Measurements from ENCODE around the gene GAS7. TPM values are rescaled to one million over a fixed set of nuclear protein-coding genes. Genes with fewer than 3 reads are reported as not detected.
"Not testable (repeated sequence)": the region's sequence is repeated elsewhere in the genome, so short reads cannot be mapped to it uniquely, and the experiment has no call there.

The GAS7 gene
- total and polyA plus RNA-seq, 3 experiments from 2014 or later: 1.9 to 4.4 (median 3.3) TPM

DNA sequence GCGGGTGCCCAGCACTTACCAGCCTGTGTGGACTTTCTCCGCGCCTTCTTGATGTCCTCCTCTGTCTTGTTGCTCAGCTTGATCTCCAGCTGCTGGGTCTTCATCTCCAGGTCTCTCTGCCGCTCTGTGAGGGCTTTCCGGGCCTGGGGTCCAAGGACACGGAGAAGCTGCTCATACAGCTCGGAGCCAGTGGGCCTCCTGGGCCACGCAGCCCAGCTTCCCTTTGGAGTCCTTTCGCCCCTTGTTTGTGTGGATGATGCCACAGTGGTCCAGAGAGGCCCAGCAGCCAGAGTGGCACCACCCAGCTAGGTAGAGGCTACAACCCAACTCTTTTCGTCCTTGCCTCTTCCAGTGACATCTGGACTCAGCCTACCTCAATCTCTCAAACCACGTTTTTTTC lies 272.9 kb downstream of the GAS7 start:
- POLR2A ChIA-PET: no interaction called here
- CTCF ChIA-PET: interaction anchor here (1.3 to 2.5 kb wide), 6 partner anchors 9 to 692 kb away, joined by 4 to 14 read pairs (median 6); no protein-coding TSS in a partner anchor
- Mint-ChIP-seq H3K27me3 (no peaks in the 10 kb centered on the region), H3K36me3 (peaks cover 0 to 4% (median 2%) of the 10 kb centered on the region in 3 donors), H3K4me1 (peaks cover 2 to 6% (median 4%) of the 10 kb centered on the region in 3 donors), H3K27ac (no peak overlapping the region), H3K9me3 (no peaks in the 10 kb centered on the region), H3K4me3 (no peak overlapping the region)
- Histone ChIP-seq H3K27ac (ENCODE audit: low read depth, low read length) (no peak overlapping the region), H3K4me1 (ENCODE audit: insufficient read depth, low read length) (no peaks in the 10 kb centered on the region), H3K4me3 (ENCODE audit: low read length) (no peak overlapping the region), H3K9me3 (ENCODE audit: low read length) (no peaks in the 10 kb centered on the region), H3K27me3 (ENCODE audit: insufficient read depth, low read length, poor library complexity, severe bottlenecking) (no peaks in the 10 kb centered on the region), H3K36me3 (ENCODE audit: insufficient read depth, low read length) (no peaks in the 10 kb centered on the region)
- no peak for DNase-seq

DNA sequence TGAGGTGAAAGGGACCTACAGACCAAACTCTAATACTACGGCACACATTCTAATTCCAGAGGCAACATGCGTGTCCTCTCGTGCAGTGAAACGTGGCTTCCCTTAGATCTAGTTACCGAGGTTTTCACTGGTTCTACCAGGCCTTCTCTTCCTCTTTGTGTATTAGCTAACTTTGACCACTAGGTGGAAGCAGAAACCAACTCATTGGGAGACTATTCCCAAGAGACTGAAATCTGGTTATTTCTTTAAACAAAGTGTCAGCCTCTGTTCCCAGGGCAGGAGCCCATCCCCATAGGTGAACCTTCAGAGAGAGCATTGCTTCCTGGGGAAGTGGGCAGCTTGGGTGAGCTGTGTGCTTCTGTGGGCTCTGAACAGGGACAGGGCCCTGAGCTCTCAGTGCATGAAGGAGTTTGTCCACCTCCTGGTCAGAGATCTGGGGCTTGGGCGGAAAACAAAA lies 273.6 kb downstream of the GAS7 start:
- H3K4me3 Mint-ChIP-seq: no peak overlapping the region
- no peaks in the 10 kb centered on the region for H3K27me3 Mint-ChIP-seq
- DNase-seq: peak in 2 of 5 donors; percentile 36 to 39
- Histone ChIP-seq H3K9me3 (ENCODE audit: low read length) (no peaks in the 10 kb centered on the region), H3K27me3 (ENCODE audit: insufficient read depth, low read length, poor library complexity, severe bottlenecking) (no peaks in the 10 kb centered on the region), H3K4me3 (ENCODE audit: low read length) (no peak overlapping the region), H3K4me1 (ENCODE audit: insufficient read depth, low read length) (no peaks in the 10 kb centered on the region), H3K27ac (ENCODE audit: low read depth, low read length) (no peak overlapping the region), H3K36me3 (ENCODE audit: insufficient read depth, low read length) (no peaks in the 10 kb centered on the region)
- no peaks in the 10 kb centered on the region for H3K9me3 Mint-ChIP-seq
- ChIA-PET POLR2A (no interaction called here), CTCF (interaction anchor here (0.6 to 2.5 kb wide), 7 partner anchors 10 to 692 kb away, joined by 3 to 14 read pairs (median 4); no protein-coding TSS in a partner anchor)
- H3K36me3 Mint-ChIP-seq: peaks cover 0 to 4% (median 4%) of the 10 kb centered on the region in 3 donors
- peaks cover 2 to 6% (median 4%) of the 10 kb centered on the region in 3 donors for H3K4me1 Mint-ChIP-seq
- peak overlapping the region in 1 of 8 donors; percentile 27 for H3K27ac Mint-ChIP-seq

DNA sequence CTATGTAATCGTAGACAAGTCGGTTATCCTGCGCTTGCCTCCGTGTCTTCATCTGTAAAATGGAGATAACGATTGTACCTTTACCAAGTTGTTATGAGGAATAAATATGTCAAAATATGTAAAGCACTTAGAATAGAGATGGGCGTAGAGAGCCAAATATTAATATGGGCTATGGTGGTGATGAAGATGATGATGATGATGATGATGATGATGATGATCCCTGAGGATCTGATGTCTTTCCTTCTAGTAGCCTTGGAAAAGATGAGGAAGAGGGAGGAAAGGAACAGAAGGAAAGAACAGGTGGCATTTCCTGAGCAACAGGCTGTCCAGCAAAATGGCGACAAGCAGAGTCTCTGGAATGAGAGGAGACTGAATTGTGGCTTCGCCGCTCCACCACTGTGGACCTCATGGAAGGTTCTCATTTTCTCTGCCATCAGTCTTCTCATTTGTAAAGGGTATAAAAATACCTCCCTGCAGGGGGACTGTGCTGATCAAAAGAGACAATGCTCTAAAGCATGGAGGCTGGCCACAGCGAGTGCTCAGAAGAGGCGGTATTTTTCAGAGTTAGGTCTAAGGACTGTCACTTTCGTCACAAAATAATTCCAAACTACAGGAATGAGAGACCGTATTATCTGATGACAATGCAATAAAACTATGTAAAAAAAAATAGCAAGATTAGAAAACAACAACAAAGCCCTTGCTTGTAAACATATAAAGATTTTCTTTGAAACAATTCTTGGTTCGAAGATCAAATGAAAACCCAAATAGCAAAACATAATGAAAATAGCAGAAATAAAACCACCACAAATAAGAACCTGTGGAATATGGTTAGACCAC lies 276.2 kb downstream of the GAS7 start:
- Histone ChIP-seq H3K4me1 (ENCODE audit: insufficient read depth, low read length) (no peaks in the 10 kb centered on the region), H3K27me3 (ENCODE audit: insufficient read depth, low read length, poor library complexity, severe bottlenecking) (no peaks in the 10 kb centered on the region), H3K27ac (ENCODE audit: low read depth, low read length) (no peak overlapping the region), H3K9me3 (ENCODE audit: low read length) (no peaks in the 10 kb centered on the region), H3K4me3 (ENCODE audit: low read length) (no peak overlapping the region), H3K36me3 (ENCODE audit: insufficient read depth, low read length) (no peaks in the 10 kb centered on the region)
- POLR2A ChIA-PET: no interaction called here
- no peaks in the 10 kb centered on the region for H3K9me3 Mint-ChIP-seq
- CTCF ChIA-PET: no interaction called here
- peak overlapping the region in 1 of 8 donors; percentile 66 for H3K27ac Mint-ChIP-seq
- no peak overlapping the region for H3K4me3 Mint-ChIP-seq
- peaks cover under 1 to 4% (median 4%) of the 10 kb centered on the region in 3 donors for H3K36me3 Mint-ChIP-seq
- no peaks in the 10 kb centered on the region for H3K27me3 Mint-ChIP-seq
- no peak for DNase-seq
- H3K4me1 Mint-ChIP-seq: peaks cover 2 to 6% (median 4%) of the 10 kb centered on the region in 3 donors

DNA sequence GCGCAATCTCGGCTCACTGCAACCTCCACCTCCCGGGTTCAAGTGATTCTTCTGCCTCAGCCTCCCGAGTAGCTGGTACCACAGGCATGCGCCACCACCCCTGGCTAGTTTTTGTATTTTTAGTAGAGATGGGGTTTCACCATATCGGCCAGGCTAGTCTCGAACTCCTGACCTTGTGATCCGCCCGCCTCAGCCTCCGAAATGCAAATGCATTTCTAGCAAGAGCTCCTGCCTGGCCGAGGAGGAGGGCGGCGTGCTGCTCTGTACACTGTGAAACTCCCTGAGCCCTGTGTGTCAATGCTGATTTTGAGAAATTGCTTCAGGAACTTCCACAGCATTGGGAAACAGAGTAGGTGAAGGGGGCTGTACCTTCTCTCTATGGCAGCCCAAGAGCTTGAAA lies 277.2 kb downstream of the GAS7 start:
- H3K4me3 Mint-ChIP-seq; H3K4me1 ChIP-seq (ENCODE audit: insufficient read depth, low read length); H3K27me3 ChIP-seq (ENCODE audit: insufficient read depth, low read length, poor library complexity, severe bottlenecking); H3K36me3 Mint-ChIP-seq; H3K9me3 ChIP-seq (ENCODE audit: low read length); H3K4me1 Mint-ChIP-seq; DNase-seq; H3K27me3 Mint-ChIP-seq; H3K4me3 ChIP-seq (ENCODE audit: low read length); H3K9me3 Mint-ChIP-seq; H3K27ac ChIP-seq (ENCODE audit: low read depth, low read length); H3K27ac Mint-ChIP-seq; H3K36me3 ChIP-seq (ENCODE audit: insufficient read depth, low read length); POLR2A ChIA-PET: not testable (repeated sequence)
- CTCF ChIA-PET: interaction anchor here (1.5 kb wide), 1 partner anchor 14 kb away, joined by 4 read pairs; no protein-coding TSS in a partner anchor

DNA sequence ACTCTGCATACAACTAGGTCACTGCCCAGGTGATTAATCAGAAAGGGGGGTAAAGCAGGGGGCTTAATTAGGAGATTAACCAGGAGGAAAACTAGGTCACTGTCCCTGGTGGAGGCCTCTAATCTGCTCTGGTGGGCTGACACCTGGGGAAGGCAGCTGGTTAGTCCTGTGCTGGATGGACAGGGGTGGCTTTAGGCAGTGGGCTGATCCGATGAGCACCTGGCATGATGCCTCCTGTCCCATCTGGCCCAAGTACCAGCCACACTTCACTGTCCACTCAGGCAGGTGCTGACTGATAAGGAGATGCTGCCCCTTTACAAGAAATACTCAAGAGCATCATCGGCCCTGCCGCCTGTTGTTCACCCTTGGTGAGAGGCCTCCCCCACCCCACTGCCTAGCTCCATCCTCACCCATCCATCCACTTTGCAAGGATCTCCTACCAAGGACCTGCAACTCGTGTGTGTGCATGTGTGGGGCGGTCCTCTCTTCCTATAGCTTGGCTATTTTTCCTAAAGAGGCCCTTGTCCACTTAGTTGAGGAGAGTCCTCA lies 279.5 kb downstream of the GAS7 start:
- ChIA-PET CTCF (no interaction called here), POLR2A (no interaction called here)
- Histone ChIP-seq H3K27me3 (ENCODE audit: insufficient read depth, low read length, poor library complexity, severe bottlenecking) (no peaks in the 10 kb centered on the region), H3K4me3 (ENCODE audit: low read length) (no peak overlapping the region), H3K27ac (ENCODE audit: low read depth, low read length) (no peak overlapping the region), H3K4me1 (ENCODE audit: insufficient read depth, low read length) (no peaks in the 10 kb centered on the region), H3K9me3 (ENCODE audit: low read length) (no peaks in the 10 kb centered on the region), H3K36me3 (ENCODE audit: insufficient read depth, low read length) (no peaks in the 10 kb centered on the region)
- Mint-ChIP-seq H3K27me3 (no peaks in the 10 kb centered on the region), H3K4me3 (no peak overlapping the region), H3K36me3 (peaks cover 3 to 4% (median 4%) of the 10 kb centered on the region in 3 donors), H3K4me1 (no peaks in the 10 kb centered on the region), H3K9me3 (no peaks in the 10 kb centered on the region), H3K27ac (no peak overlapping the region)
- DNase-seq: no peak

DNA sequence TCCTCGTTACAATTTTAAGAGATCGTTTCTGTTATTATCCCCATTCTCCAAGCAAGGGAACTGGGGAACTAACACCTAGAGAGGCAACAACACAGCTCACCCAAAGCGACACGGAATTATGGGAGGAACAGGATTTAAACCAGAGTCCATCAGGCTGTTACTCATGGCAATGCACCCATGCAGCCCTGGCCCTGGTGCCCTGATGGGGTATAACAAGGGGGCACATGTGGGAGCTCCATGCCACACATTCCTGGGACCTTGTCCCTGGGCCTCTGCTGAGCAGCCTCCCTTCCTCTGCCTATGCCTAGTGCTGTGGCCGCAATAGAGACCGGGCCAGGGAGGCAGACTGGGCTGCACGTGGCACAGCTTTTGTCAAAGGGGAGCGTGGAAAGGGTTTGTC lies 280.1 kb downstream of the GAS7 start:
- no peaks in the 10 kb centered on the region for H3K27me3 Mint-ChIP-seq
- CTCF ChIA-PET: no interaction called here

DNA sequence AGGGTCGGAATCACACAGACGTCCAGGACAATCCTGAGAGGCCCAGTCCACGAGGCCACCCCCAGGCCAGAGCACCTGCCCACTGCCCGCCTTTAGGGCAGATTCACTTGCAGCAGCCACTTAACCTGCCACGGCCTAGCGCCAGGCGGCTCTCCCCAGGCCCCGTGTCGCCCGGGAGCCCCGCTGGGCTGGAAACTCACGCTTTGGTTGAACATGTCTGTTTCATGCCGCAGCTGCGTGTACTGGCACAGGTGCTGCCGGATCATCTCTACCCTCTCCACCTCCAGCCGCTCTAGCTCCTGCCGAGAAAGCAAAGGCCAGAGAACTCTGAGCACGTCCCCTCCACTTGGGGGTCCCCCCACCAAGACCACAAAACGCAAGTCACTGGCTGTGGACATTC lies 280.6 kb downstream of the GAS7 start:
- Histone ChIP-seq H3K4me1 (ENCODE audit: insufficient read depth, low read length) (no peaks in the 10 kb centered on the region), H3K27ac (ENCODE audit: low read depth, low read length) (no peak overlapping the region), H3K9me3 (ENCODE audit: low read length) (no peaks in the 10 kb centered on the region), H3K36me3 (ENCODE audit: insufficient read depth, low read length) (no peaks in the 10 kb centered on the region), H3K27me3 (ENCODE audit: insufficient read depth, low read length, poor library complexity, severe bottlenecking) (no peaks in the 10 kb centered on the region), H3K4me3 (ENCODE audit: low read length) (no peak overlapping the region)
- H3K27me3 Mint-ChIP-seq: no peaks in the 10 kb centered on the region
- H3K36me3 Mint-ChIP-seq: peaks cover 3 to 4% (median 4%) of the 10 kb centered on the region in 3 donors
- CTCF ChIA-PET: no interaction called here
- DNase-seq: no peak
- no peaks in the 10 kb centered on the region for H3K9me3 Mint-ChIP-seq
- H3K4me3 Mint-ChIP-seq: no peak overlapping the region
- H3K27ac Mint-ChIP-seq: no peak overlapping the region
- POLR2A ChIA-PET: no interaction called here
- H3K4me1 Mint-ChIP-seq: no peaks in the 10 kb centered on the region

More for the DNA sequence above, 280.1 kb downstream of the GAS7 start:
- no peaks in the 10 kb centered on the region for H3K4me1 Mint-ChIP-seq
- H3K4me1 ChIP-seq (ENCODE audit: insufficient read depth, low read length): no peaks in the 10 kb centered on the region
- no peak overlapping the region for H3K27ac ChIP-seq (ENCODE audit: low read depth, low read length)
- no peak overlapping the region for H3K4me3 ChIP-seq (ENCODE audit: low read length)
- no peaks in the 10 kb centered on the region for H3K36me3 ChIP-seq (ENCODE audit: insufficient read depth, low read length)
- DNase-seq: no peak
- H3K36me3 Mint-ChIP-seq: peaks cover 3 to 4% (median 4%) of the 10 kb centered on the region in 3 donors
- no peak overlapping the region for H3K27ac Mint-ChIP-seq
- no peak overlapping the region for H3K4me3 Mint-ChIP-seq
- POLR2A ChIA-PET: no interaction called here
- no peaks in the 10 kb centered on the region for H3K9me3 ChIP-seq (ENCODE audit: low read length)
- no peaks in the 10 kb centered on the region for H3K9me3 Mint-ChIP-seq
- no peaks in the 10 kb centered on the region for H3K27me3 ChIP-seq (ENCODE audit: insufficient read depth, low read length, poor library complexity, severe bottlenecking)

DNA sequence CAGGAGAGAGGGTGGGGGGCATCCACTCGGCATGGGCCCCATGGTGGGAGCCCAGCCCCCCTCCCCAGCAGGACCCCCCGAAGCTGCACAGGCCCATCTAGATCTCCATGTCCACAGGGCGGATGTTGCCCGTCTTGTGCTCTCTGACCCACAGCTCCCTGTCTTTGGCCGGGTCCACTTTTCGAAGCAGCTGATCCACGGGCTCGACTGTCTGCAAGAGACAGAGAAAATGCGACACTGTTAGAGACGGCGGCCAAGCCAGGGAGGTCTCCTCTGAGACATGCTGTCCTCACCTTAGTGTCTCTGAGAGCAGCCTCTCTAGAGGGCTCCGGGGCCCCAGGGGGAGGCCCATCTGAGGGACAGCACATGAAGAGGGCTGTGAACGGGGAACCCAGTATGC lies 281.3 kb downstream of the GAS7 start:
- H3K9me3 Mint-ChIP-seq: no peaks in the 10 kb centered on the region
- no peak overlapping the region for H3K27ac ChIP-seq (ENCODE audit: low read depth, low read length)
- H3K27me3 ChIP-seq (ENCODE audit: insufficient read depth, low read length, poor library complexity, severe bottlenecking): no peaks in the 10 kb centered on the region
- ChIA-PET CTCF (no interaction called here), POLR2A (no interaction called here)
- no peaks in the 10 kb centered on the region for H3K4me1 ChIP-seq (ENCODE audit: insufficient read depth, low read length)
- peaks cover 3 to 4% (median 4%) of the 10 kb centered on the region in 3 donors for H3K36me3 Mint-ChIP-seq
- no peak overlapping the region for H3K4me3 ChIP-seq (ENCODE audit: low read length)
- H3K36me3 ChIP-seq (ENCODE audit: insufficient read depth, low read length): no peaks in the 10 kb centered on the region
- H3K9me3 ChIP-seq (ENCODE audit: low read length): no peaks in the 10 kb centered on the region
- no peak overlapping the region for H3K27ac Mint-ChIP-seq
- no peaks in the 10 kb centered on the region for H3K27me3 Mint-ChIP-seq
- no peak overlapping the region for H3K4me3 Mint-ChIP-seq
- H3K4me1 Mint-ChIP-seq: no peaks in the 10 kb centered on the region
- no peak for DNase-seq

Data from CD8-positive, alpha-beta memory T cell (primary cell).